ENCODE measurements around the gene CORO7. TPM values are rescaled to one million over a fixed set of nuclear protein-coding genes. Genes with fewer than 3 reads are reported as not detected.
A peak's percentile ranks its signal among the peaks of the same experiment; 100 is the strongest.

CORO7 gene
- total RNA-seq, 2 donors from 2014 or later = 88.6 to 105 TPM

GRCh38 chr16:4328782-4329775, 87.3 kb downstream of the CORO7 start:
- H3K4me3 Mint-ChIP-seq = no peak overlapping the region
- H3K9me3 Mint-ChIP-seq = no peaks in the 10 kb centered on the region
- H3K27ac Mint-ChIP-seq = no peak overlapping the region
- no peaks in the 10 kb centered on the region for H3K27me3 Mint-ChIP-seq (ENCODE audit: low read depth)
- H3K4me1 Mint-ChIP-seq (ENCODE audit: low read depth) = no peaks in the 10 kb centered on the region
- DNase-seq (no peak), ATAC-seq (replicated peaks in 1 of 2) (no peak)
- H3K36me3 Mint-ChIP-seq (ENCODE audit: insufficient read depth in 2 of 2) = no peaks in the 10 kb centered on the region

- peak; percentile 71 to 75 for ATAC-seq (replicated peaks in 1 of 2)
- no peak overlapping the region for H3K27ac Mint-ChIP-seq
- no peaks in the 10 kb centered on the region for H3K4me1 Mint-ChIP-seq (ENCODE audit: low read depth)
- no peaks in the 10 kb centered on the region for H3K9me3 Mint-ChIP-seq
- DNase-seq = peak; percentile 64 to 67
- H3K4me3 Mint-ChIP-seq = peak overlapping the region; percentile 57 to 73
- H3K27me3 Mint-ChIP-seq (ENCODE audit: low read depth) = no peaks in the 10 kb centered on the region
- no peaks in the 10 kb centered on the region for H3K36me3 Mint-ChIP-seq (ENCODE audit: insufficient read depth in 2 of 2)
Measured at GRCh38 chr16:4328046-4328781, 88.2 kb downstream of the CORO7 start.

- no peaks in the 10 kb centered on the region for H3K36me3 Mint-ChIP-seq (ENCODE audit: insufficient read depth in 2 of 2)
- no peaks in the 10 kb centered on the region for H3K9me3 Mint-ChIP-seq
- H3K27ac Mint-ChIP-seq = no peak overlapping the region
- ATAC-seq (replicated peaks in 1 of 2) = peak in 1 of 2 donors; percentile 35
- H3K27me3 Mint-ChIP-seq (ENCODE audit: low read depth) = no peaks in the 10 kb centered on the region
- H3K4me1 Mint-ChIP-seq (ENCODE audit: low read depth) = no peaks in the 10 kb centered on the region
- DNase-seq = no peak
- peak overlapping the region; percentile 57 to 73 for H3K4me3 Mint-ChIP-seq
Measured at GRCh38 chr16:4327386-4328045, 88.9 kb downstream of the CORO7 start.

GRCh38 chr16:4325253-4325758, 91.1 kb downstream of the CORO7 start:
- no peak overlapping the region for H3K4me3 Mint-ChIP-seq

GRCh38 chr16:4324492-4325252, 91.7 kb downstream of the CORO7 start:
- Mint-ChIP-seq H3K4me1 (ENCODE audit: low read depth) (peaks cover under 1% of the 10 kb centered on the region), H3K27ac (no peak overlapping the region), H3K4me3 (no peak overlapping the region), H3K27me3 (ENCODE audit: low read depth) (no peaks in the 10 kb centered on the region), H3K36me3 (ENCODE audit: insufficient read depth in 2 of 2) (no peaks in the 10 kb centered on the region), H3K9me3 (no peaks in the 10 kb centered on the region)
- DNase-seq (no peak), ATAC-seq (replicated peaks in 1 of 2) (no peak)

More at GRCh38 chr16:4325253-4325758, 91.1 kb downstream of the CORO7 start:
- Mint-ChIP-seq H3K27me3 (ENCODE audit: low read depth) (no peaks in the 10 kb centered on the region), H3K9me3 (no peaks in the 10 kb centered on the region), H3K27ac (no peak overlapping the region), H3K4me1 (ENCODE audit: low read depth) (no peaks in the 10 kb centered on the region), H3K36me3 (ENCODE audit: insufficient read depth in 2 of 2) (no peaks in the 10 kb centered on the region)
- DNase-seq = no peak
- no peak for ATAC-seq (replicated peaks in 1 of 2)

GRCh38 chr16:4323845-4324488, 92.4 kb downstream of the CORO7 start:
- Mint-ChIP-seq H3K9me3 (no peaks in the 10 kb centered on the region), H3K36me3 (ENCODE audit: insufficient read depth in 2 of 2) (no peaks in the 10 kb centered on the region), H3K27ac (no peak overlapping the region), H3K4me3 (no peak overlapping the region), H3K27me3 (ENCODE audit: low read depth) (no peaks in the 10 kb centered on the region), H3K4me1 (ENCODE audit: low read depth) (peaks cover 8% of the 10 kb centered on the region)
- ATAC-seq (replicated peaks in 1 of 2) (no peak), DNase-seq (no peak)

GRCh38 chr16:4323071-4323844, 93.1 kb downstream of the CORO7 start:
- DNase-seq = no peak
- Mint-ChIP-seq H3K27me3 (ENCODE audit: low read depth) (no peaks in the 10 kb centered on the region), H3K36me3 (ENCODE audit: insufficient read depth in 2 of 2) (no peaks in the 10 kb centered on the region), H3K27ac (no peak overlapping the region), H3K9me3 (no peaks in the 10 kb centered on the region), H3K4me1 (ENCODE audit: low read depth) (peaks cover 11% of the 10 kb centered on the region), H3K4me3 (no peak overlapping the region)
- ATAC-seq (replicated peaks in 1 of 2) = no peak

GRCh38 chr16:4322121-4323052, 94.0 kb downstream of the CORO7 start:
- no peaks in the 10 kb centered on the region for H3K27me3 Mint-ChIP-seq (ENCODE audit: low read depth)
- no peak overlapping the region for H3K27ac Mint-ChIP-seq
- ATAC-seq (replicated peaks in 1 of 2) (no peak), DNase-seq (no peak)
- peaks cover 11% of the 10 kb centered on the region for H3K4me1 Mint-ChIP-seq (ENCODE audit: low read depth)
- no peaks in the 10 kb centered on the region for H3K9me3 Mint-ChIP-seq
- no peak overlapping the region for H3K4me3 Mint-ChIP-seq
- no peaks in the 10 kb centered on the region for H3K36me3 Mint-ChIP-seq (ENCODE audit: insufficient read depth in 2 of 2)

- Mint-ChIP-seq H3K27me3 (ENCODE audit: low read depth) (no peaks in the 10 kb centered on the region), H3K4me1 (ENCODE audit: low read depth) (peaks cover 11% of the 10 kb centered on the region), H3K4me3 (no peak overlapping the region), H3K9me3 (no peaks in the 10 kb centered on the region), H3K27ac (no peak overlapping the region), H3K36me3 (ENCODE audit: insufficient read depth in 2 of 2) (no peaks in the 10 kb centered on the region)
- DNase-seq (no peak), ATAC-seq (replicated peaks in 1 of 2) (no peak)
Measured at GRCh38 chr16:4321286-4322120, 94.9 kb downstream of the CORO7 start.

- Mint-ChIP-seq H3K9me3 (no peaks in the 10 kb centered on the region), H3K4me3 (no peak overlapping the region), H3K27ac (no peak overlapping the region), H3K36me3 (ENCODE audit: insufficient read depth in 2 of 2) (no peaks in the 10 kb centered on the region), H3K27me3 (ENCODE audit: low read depth) (no peaks in the 10 kb centered on the region), H3K4me1 (ENCODE audit: low read depth) (peaks cover 11% of the 10 kb centered on the region)
- no peak for ATAC-seq (replicated peaks in 1 of 2)
- DNase-seq = no peak
Measured at GRCh38 chr16:4320571-4321137, 95.7 kb downstream of the CORO7 start.

Measured in activated T-cell treated with anti-CD3 and anti-CD28 coated beads, Interleukin-2, amount 50 U/mL, for 72 hours (primary cell).